GM18505 (cell line): ENCODE results near the gene TRIM22.
"Not testable (repeated sequence)": the region's sequence is repeated elsewhere in the genome, so short reads cannot be mapped to it uniquely, and the experiment has no call there.

Source experiments
- ATAC-seq: cut with Tn5 transposase; IDR thresholded peaks from one replicate; pipeline ENCODE4 v1.9.1; 2021; ENCODE audit not compliant: unreplicated experiment
- POLR2A ChIP-seq: IDR thresholded peaks from 4 replicates; pipeline ENCODE4 v1.6.1; 2011; ENCODE audit warnings: borderline replicate concordance; ENCODE audit not compliant: insufficient read depth, insufficient read length; ENCODE audit errors: extremely low read depth

Gene TRIM22

DNA sequence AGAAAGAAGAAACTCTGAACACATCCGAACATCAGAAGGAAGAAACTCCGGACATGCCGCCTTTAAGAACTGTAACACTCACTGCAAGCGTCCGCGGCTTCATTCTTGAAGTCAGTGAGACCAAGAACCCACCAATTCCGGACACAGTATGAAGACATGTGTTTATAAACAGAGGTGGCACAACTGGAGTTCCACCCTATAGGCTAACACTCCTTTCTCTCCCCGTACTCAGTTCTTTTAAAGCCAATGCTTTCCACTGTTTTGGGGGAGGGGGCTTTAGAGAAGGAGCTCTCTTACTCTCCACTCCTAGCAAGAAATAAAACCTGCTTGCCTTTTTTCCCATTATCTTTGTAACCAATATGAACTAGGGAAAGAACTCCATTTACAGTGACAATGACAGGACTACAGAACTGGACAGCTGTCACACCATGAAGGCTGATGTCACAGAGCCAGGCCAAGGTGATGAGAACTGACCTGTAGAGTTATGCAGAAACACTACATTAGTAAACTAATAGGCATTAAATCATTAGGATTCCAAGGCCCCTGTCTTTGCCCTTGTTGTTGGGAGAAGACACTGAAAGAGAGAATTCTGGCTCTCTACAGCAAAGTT is 5.4 kb upstream of the TRIM22 start:
- no peak for TF ChIP-seq POLR2A
- no peak for ATAC-seq

DNA sequence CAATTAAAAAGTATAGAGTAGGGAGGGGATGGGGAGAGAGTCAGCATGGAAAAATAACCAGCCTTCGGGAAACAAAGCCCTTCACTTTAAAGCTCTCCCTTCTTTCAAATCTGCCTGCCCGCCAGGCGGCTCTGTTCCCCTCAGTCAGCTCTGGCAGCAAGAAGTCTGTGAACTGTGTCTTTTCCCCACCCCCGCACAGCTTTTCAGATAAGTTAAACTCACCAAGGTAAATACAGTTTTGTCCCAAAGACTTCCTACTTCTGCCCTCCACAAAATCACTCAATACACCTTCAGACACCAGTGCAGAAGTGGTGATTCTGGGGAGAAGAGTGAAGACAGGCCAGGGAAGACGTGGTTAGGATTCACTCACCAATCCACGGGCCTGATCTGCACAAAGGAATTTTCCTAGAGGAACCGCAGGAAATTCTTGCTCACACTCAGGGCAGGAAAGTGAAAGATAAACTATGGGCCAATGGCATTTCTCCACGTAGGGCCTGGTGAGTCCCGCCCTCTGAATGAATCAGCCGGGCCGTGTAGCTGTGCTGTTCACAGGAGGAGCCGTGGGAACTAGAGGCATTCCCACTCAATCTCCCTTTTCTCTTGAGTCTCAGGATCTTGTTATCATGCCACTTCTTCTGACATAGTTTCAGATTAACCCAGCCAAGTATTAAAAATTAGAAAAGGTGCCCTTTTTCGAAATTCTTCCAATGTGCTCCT is 4.8 kb upstream of the TRIM22 start, which contains the start of gene TRIM5:
Gene TRIM5 (minus strand): TSS at position 429 of the 717 bp plus-strand sequence. CDS start 4,897 bp downstream, outside the sequence.
- TF ChIP-seq POLR2A, result peak; percentile 74
- peak; percentile 75 for ATAC-seq

DNA sequence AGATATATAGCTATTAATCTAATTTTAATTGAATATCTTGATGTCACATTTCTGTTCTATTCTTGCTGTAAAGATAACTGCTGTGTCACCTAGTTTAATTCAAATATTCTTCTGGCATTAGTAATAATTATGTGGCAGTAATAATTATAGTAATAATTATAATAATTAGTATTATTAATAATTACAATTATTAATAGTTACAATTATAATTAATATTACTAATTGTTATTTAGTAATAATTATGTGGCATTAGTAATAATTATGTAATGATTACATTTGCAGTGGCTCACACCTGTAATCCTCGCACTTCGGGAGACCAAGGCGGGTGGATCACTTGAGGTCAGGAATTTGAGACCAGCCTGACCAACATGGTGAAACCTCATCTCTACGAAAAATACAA is 3.2 kb upstream of the TRIM22 start:
- no peak for ATAC-seq
- TF ChIP-seq POLR2A, result no peak

DNA sequence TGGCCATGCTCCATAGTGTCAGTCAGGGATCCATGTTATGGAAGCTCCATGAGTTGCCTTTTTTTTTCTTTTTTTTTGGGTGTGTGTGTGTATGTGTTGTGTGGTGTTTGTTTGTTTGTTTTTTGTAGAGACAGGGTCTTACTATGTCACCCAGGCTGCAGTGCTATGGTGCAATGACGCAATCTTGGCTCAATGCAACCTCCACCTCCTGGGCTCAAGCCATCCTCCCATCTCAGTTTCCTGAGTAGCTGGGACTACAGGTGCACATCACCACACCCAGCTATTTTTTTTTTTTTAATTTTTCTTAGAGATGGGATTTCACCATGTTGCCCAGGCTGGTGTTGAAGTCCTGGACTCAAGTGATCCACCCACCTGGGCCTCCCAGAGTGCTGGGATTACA is 1.1 kb upstream of the TRIM22 start:
- no peak for ATAC-seq
- TF ChIP-seq POLR2A, result no peak

DNA sequence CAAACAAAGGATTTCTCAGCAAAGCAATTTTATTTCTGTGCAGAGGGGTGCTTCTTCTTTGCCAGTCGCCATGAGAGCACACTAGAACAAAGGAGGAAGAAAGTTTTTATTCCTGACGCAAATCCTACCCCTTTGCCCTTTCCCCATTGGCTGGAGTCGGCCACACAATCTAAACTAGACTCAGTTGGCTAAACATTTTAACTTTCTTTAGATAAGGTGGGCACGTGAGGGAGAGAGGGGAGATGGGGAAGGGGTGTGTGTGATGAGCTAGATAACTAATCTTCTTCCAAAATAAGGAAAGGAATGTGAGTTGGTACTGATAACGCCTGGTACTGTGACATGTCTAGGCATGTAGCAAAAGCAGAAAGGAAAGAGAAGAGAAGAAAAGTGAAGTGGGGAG is 626 bp downstream of the TRIM22 start:
- TF ChIP-seq POLR2A, result no peak
- ATAC-seq, result no peak

DNA sequence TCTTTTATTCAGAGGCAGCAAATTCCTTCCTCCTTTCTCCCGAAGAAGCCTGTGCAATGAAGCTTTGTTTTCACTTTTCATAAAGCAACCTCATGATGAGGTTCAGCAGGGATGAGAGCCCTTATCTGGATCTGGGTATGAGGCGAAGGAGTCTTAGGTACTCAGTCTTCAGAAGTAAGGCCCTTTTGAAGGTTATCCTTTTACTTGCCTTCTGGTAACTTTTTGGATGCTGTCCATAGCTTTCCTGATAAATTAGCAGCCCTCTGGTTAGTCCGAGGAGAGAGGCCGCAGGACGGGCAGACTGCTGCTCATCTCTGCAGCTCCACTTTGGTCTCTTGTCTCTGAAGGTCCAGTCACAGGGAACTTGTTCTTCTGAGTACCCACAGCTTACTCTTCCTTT is 1.1 kb downstream of the TRIM22 start:
- no peak for ATAC-seq
- no peak for TF ChIP-seq POLR2A

DNA sequence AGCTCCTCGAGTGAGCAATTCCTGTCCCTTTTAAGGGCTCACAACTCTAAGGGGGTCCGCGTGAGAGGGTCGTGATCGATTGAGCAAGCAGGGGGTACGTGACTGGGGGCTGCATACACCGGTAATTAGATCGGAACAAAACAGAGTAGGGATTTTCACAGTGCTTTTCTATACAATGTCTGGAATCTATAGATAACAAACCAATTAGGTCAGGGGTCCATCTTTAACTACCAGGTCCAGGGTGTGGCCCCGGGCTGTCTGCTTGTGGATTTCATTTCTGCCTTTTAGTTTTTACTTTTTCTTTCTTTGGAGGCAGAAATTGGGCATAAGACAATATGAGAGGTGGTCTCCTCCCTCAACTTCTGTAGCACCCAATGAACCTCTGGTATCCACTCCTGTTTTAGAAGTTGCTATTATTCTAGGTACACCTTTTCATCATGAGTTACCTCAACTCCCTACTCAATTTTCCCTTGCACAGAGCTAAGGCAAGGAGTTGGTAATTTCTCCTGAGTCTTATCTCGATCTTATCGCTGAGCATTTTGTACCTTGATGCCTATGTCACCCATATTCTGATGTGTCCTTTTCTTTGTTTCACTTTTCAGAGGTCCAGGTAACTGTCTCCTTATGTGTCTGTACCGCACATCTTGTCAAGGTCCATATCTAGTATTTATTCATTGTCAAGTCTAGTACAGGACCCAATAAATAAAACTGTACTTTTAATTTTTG is 1.8 kb downstream of the TRIM22 start:
- ATAC-seq, result not testable (repeated sequence)

DNA sequence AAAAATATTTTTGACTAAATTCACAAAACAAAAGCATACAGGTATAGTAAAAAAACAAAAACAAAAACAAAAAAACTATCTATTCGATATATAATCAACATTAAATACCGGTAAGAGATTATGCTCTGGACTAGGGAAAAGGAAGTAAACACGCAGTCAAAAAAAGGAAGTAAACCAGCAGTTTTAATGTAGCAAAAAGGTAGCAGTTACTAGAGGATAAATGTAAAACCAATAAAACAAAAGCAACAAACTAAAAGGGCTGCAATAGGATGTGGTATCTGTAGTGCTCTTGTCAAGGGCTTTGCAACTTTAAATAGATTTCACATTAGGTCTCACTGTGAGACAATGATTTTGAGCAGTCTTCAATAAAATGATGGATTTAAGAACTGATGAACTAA is 2.4 kb downstream of the TRIM22 start:
- TF ChIP-seq POLR2A, result no peak

DNA sequence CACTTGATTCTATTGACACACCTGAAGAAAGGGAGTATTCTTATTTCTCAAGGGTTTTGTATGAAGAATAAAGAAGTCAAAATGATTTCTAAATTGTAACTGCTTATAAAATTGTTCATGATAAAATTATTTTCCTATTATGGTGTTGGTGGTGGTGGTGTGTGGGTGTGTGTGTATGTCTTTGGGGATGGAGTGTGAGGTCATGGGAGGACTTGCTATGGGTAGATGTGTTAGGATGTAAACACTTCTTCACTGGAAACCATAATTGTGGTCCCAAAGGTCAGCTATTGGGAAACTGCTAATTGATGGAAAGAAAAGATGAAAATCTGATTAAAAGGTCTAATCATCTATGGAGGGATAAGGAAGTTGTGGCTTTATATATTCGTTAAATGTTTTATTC is 5.1 kb downstream of the TRIM22 start:
- no peak for ATAC-seq

More for the DNA sequence above, 2.4 kb downstream of the TRIM22 start:
- ATAC-seq, result no peak

DNA sequence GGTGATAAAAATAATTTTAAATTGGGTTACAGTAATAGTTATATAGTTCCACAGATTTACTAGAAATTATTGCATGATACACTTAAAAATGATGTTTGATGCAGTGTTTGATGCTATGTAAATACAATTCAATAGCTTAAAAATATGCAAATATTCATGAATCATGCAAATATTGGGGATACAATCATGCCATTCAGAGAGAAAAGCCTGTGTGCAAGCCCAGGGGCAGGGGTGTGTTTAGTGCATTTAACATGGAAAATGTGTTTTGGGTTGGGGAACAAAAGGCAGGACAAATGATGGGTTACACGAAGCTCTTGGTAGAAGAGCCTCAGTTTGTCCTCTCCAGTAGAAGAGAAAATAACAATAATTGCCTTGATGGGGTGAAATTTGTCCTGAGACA is 6.0 kb downstream of the TRIM22 start:
- no peak for ATAC-seq
- TF ChIP-seq POLR2A, result no peak

More for the DNA sequence above, 5.1 kb downstream of the TRIM22 start:
- no peak for TF ChIP-seq POLR2A

DNA sequence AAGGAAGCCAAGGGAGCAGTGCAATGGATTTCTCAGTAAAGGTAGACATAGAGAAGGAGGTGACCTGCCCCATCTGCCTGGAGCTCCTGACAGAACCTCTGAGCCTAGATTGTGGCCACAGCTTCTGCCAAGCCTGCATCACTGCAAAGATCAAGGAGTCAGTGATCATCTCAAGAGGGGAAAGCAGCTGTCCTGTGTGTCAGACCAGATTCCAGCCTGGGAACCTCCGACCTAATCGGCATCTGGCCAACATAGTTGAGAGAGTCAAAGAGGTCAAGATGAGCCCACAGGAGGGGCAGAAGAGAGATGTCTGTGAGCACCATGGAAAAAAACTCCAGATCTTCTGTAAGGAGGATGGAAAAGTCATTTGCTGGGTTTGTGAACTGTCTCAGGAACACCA is 6.6 kb downstream of the TRIM22 start:
- ATAC-seq, result no peak
- TF ChIP-seq POLR2A, result no peak

DNA sequence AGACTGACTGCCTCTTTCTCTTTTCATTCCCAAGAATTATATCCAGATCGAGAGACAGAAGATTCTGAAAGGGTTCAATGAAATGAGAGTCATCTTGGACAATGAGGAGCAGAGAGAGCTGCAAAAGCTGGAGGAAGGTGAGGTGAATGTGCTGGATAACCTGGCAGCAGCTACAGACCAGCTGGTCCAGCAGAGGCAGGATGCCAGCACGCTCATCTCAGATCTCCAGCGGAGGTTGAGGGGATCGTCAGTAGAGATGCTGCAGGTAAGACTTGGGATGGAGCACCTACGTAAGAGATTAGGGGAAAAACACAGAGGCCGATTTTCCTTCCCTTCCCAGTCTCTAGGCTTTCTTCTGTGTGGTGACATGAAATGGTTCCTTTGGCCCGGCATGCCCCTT is 8.7 kb downstream of the TRIM22 start:
- TF ChIP-seq POLR2A, result no peak
- ATAC-seq, result no peak

DNA sequence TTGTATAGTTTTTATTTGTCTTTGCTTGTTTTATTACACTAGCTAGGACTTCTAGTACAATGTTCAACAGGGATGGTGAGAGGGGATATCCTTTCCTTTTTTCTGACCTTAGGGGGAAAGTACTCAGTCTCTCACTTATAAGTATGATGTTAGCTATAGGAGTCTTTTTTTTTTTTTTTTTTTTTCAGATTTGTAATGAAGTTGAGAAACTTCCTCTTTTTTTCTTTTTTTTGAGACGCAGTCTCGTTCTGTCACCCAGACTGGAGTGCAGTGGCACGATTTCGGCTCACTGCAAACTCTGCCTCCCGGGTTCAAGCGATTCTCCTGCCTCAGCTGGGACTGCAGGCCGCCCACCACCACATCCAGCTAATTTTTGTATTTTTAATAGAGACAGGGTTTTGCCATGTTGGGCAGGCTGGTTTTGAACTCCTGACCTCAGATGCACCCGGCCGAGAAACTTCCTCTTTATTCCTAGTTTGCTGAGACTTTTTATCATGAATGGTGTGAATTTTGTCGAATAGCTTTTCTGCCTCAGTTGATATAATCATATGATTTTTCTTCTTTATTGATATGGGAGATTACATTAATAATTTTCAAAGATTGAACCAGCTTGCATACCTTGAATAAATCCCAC is 10.9 kb downstream of the TRIM22 start:
- no peak for ATAC-seq
- TF ChIP-seq POLR2A, result no peak
